Trophoblast cell (in vitro differentiated cells and primary cell): ENCODE results near the gene ADGRA3.
A peak's percentile ranks its signal among the peaks of the same experiment; 100 is the strongest.

Experiments
- DNase-seq, 2 donors: peaks; one replicate each; pipeline ENCODE4 v3.0.0-alpha.2; 2016
- H2AFZ ChIP-seq: 2 replicates; pipeline ENCODE4 v1.6.1; 2013; ENCODE audit warnings: low read length, moderate library complexity, mild to moderate bottlenecking; ENCODE audit not compliant: insufficient read depth, poor library complexity
- H2AK5ac ChIP-seq: 2 replicates; pipeline ENCODE4 v1.6.1; 2013; ENCODE audit warnings: mild to moderate bottlenecking, low read length
- H2BK120ac ChIP-seq: 2 replicates; pipeline ENCODE4 v1.6.1; 2013; ENCODE audit warnings: low read length, mild to moderate bottlenecking, moderate library complexity; ENCODE audit not compliant: insufficient read depth, poor library complexity
- H2BK12ac ChIP-seq: 2 replicates; pipeline ENCODE4 v1.6.1; 2013; ENCODE audit warnings: mild to moderate bottlenecking, low read length, moderate library complexity
- H2BK5ac ChIP-seq: 2 replicates; pipeline ENCODE4 v1.6.1; 2013; ENCODE audit warnings: low read length, low read depth, moderate library complexity, mild to moderate bottlenecking; ENCODE audit not compliant: poor library complexity
- H3K14ac ChIP-seq: 2 replicates; pipeline ENCODE4 v1.6.1; 2013; ENCODE audit warnings: mild to moderate bottlenecking, low read length
- H3K18ac ChIP-seq: 2 replicates; pipeline ENCODE4 v1.6.1; 2013; ENCODE audit warnings: mild to moderate bottlenecking, low read length
- H3K23ac ChIP-seq: 2 replicates; pipeline ENCODE4 v1.6.1; 2013; ENCODE audit warnings: low read length
- H3K27ac ChIP-seq: 2 replicates; pipeline ENCODE4 v1.5.1; 2013; ENCODE audit warnings: low read depth, mild to moderate bottlenecking, inconsistent platforms, low read length, moderate library complexity
- H3K27me3 ChIP-seq: 2 replicates; pipeline ENCODE4 v1.6.1; 2013; ENCODE audit warnings: inconsistent platforms, mild to moderate bottlenecking, low read length, moderate library complexity; ENCODE audit not compliant: insufficient read depth
- H3K36me3 ChIP-seq, 2 experiments: 1 replicate in 1 of 2; 2 replicates in 1 of 2; pipeline ENCODE4 v1.6.1; 2013; ENCODE audit warnings: low read length in 2 of 2, mild to moderate bottlenecking in 2 of 2, moderate library complexity in 1 of 2; ENCODE audit not compliant: insufficient read depth in 2 of 2, control insufficient read depth in 1 of 2
- H3K4ac ChIP-seq: 2 replicates; pipeline ENCODE4 v1.6.1; 2013; ENCODE audit warnings: low read depth, mild to moderate bottlenecking, low read length, moderate library complexity
- H3K4me1 ChIP-seq, 2 experiments: 1 replicate in 1 of 2; 2 replicates in 1 of 2; pipeline ENCODE4 v1.6.1; 2013; ENCODE audit warnings: low read length in 2 of 2, mild to moderate bottlenecking in 2 of 2, moderate library complexity in 1 of 2; ENCODE audit not compliant: insufficient read depth in 2 of 2, control insufficient read depth in 1 of 2
- H3K4me2 ChIP-seq: 2 replicates; pipeline ENCODE4 v1.6.1; 2013; ENCODE audit warnings: inconsistent platforms, mild to moderate bottlenecking, low read length, moderate library complexity
- H3K4me3 ChIP-seq: 2 replicates; pipeline ENCODE4 v1.5.1; 2013; ENCODE audit warnings: mild to moderate bottlenecking, low read depth, low read length, inconsistent platforms
- H3K79me1 ChIP-seq: one replicate; pipeline ENCODE4 v1.6.1; 2013; ENCODE audit warnings: low read length
- H3K79me2 ChIP-seq: 2 replicates; pipeline ENCODE4 v1.6.1; 2013; ENCODE audit warnings: low read length, mild to moderate bottlenecking; ENCODE audit not compliant: control insufficient read depth, insufficient read depth, poor library complexity
- H3K9ac ChIP-seq: 2 replicates; pipeline ENCODE4 v1.6.1; 2013; ENCODE audit warnings: mild to moderate bottlenecking, low read length
- H3K9me3 ChIP-seq: 2 replicates; pipeline ENCODE4 v1.6.1; 2013; ENCODE audit warnings: low read depth, mild to moderate bottlenecking, control low read depth, inconsistent platforms, low read length; ENCODE audit not compliant: insufficient read depth
- H4K12ac ChIP-seq: 2 replicates; pipeline ENCODE4 v1.6.1; 2013; ENCODE audit warnings: low read depth, mild to moderate bottlenecking, low read length, moderate library complexity
- H4K8ac ChIP-seq: 2 replicates; pipeline ENCODE4 v1.6.1; 2013; ENCODE audit warnings: low read depth, mild to moderate bottlenecking, low read length, moderate library complexity
- H4K91ac ChIP-seq: one replicate; pipeline ENCODE4 v1.6.1; 2013; ENCODE audit warnings: low read depth, mild to moderate bottlenecking, low read length, moderate library complexity
- WGBS: extraction: QIAGEN DNeasy Blood & Tissue Kit; methylation state at CpG from one replicate; pipeline ENCODE4 v1.1.7; 2013; ENCODE audit warnings: missing lambda C conversion rate; ENCODE audit not compliant: insufficient read length, insufficient coverage; ENCODE audit errors: extremely low coverage; 5-methylcytosine and 5-hydroxymethylcytosine counted together

ADGRA3 gene

DNA sequence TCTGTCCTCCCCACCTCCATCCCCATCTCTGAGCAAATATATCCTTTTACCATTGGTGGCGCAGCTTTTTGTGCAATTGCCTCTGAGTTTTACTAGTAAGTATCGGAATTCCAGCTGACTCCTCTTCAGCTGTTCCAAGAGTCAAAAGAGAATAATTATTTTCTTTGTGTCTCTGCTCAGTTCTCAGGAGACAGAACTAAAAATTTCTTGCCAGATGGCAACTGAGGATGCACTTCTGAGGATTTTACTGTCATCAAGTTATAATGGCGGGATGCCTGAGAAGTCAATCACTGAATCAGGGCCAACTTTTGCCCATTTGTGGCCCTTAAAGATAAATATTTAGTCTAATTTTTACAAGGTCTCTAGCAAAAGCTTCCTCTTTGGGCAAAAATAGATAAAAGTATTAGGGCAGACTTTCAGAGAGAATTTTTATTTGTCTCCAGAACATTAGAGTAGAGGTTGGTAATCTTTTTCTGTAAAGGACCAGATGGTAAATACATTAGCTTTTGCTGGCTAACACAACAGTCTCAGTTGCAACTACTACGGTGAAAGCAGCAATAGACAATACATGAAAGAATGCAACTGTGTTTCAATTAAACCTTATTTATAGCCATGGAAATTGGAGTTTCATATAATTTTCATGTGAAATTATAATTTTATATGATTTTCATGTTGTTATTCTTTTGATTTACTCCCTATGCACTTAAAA lies 15.6 kb upstream of the ADGRA3 start:
- Histone ChIP-seq H3K79me1 (no peaks in the 10 kb centered on the region), H3K27ac (no peak overlapping the region), H3K4me3 (no peak overlapping the region), H2BK12ac (no peak overlapping the region), H3K9ac (no peak overlapping the region), H4K12ac (no peak overlapping the region), H3K36me3 (no peaks in the 10 kb centered on the region), H2BK120ac (no peak overlapping the region), H3K18ac (no peak overlapping the region), H3K9me3 (no peaks in the 10 kb centered on the region), H3K79me2 (no peaks in the 10 kb centered on the region), H3K4me1 (no peaks in the 10 kb centered on the region), H3K4me2 (no peak overlapping the region), H2AFZ (no peak overlapping the region), H3K14ac (no peak overlapping the region), H3K27me3 (no peaks in the 10 kb centered on the region), H4K8ac (no peak overlapping the region), H2AK5ac (no peak overlapping the region), H3K23ac (no peak overlapping the region), H2BK5ac (no peak overlapping the region), H3K4ac (no peak overlapping the region), H4K91ac (no peak overlapping the region)
- no peak for DNase-seq
- no CpG with 5 or more reads among the region's 4 CpGs for WGBS

- Histone ChIP-seq H4K8ac (no peak overlapping the region), H3K27ac (no peak overlapping the region), H3K4me2 (no peak overlapping the region), H3K4me3 (no peak overlapping the region), H3K79me1 (no peaks in the 10 kb centered on the region), H3K9ac (no peak overlapping the region), H4K12ac (no peak overlapping the region), H3K18ac (no peak overlapping the region), H4K91ac (no peak overlapping the region), H3K4ac (no peak overlapping the region), H2AFZ (no peak overlapping the region), H2BK12ac (no peak overlapping the region), H2AK5ac (no peak overlapping the region), H3K23ac (no peak overlapping the region), H3K9me3 (no peaks in the 10 kb centered on the region), H3K36me3 (no peaks in the 10 kb centered on the region), H3K79me2 (no peaks in the 10 kb centered on the region), H3K4me1 (no peaks in the 10 kb centered on the region), H3K27me3 (no peaks in the 10 kb centered on the region), H3K14ac (no peak overlapping the region), H2BK5ac (no peak overlapping the region), H2BK120ac (no peak overlapping the region)
- WGBS, result no CpG with 5 or more reads among the region's 3 CpGs
- no peak for DNase-seq
Measured at GRCh38 chr4:22524895-22525294, 9.0 kb upstream of the ADGRA3 start.

GRCh38 chr4:22522706-22523501 lies 7.0 kb upstream of the ADGRA3 start:
- Histone ChIP-seq H4K12ac (no peak overlapping the region), H2AK5ac (no peak overlapping the region), H2AFZ (no peak overlapping the region), H3K9me3 (no peaks in the 10 kb centered on the region), H3K79me1 (no peaks in the 10 kb centered on the region), H3K23ac (no peak overlapping the region), H2BK12ac (no peak overlapping the region), H3K27ac (no peak overlapping the region), H3K79me2 (no peaks in the 10 kb centered on the region), H3K36me3 (no peaks in the 10 kb centered on the region), H4K8ac (no peak overlapping the region), H3K4me3 (no peak overlapping the region), H2BK5ac (no peak overlapping the region), H4K91ac (no peak overlapping the region), H3K18ac (no peak overlapping the region), H3K14ac (no peak overlapping the region), H3K4me1 (no peaks in the 10 kb centered on the region), H3K27me3 (no peaks in the 10 kb centered on the region), H3K9ac (no peak overlapping the region), H3K4me2 (no peak overlapping the region), H3K4ac (no peak overlapping the region), H2BK120ac (no peak overlapping the region)
- DNase-seq, result no peak
- no CpG with 5 or more reads among the region's 9 CpGs for WGBS

GRCh38 chr4:22522206-22522605 lies 6.3 kb upstream of the ADGRA3 start:
- Histone ChIP-seq H3K27ac (no peak overlapping the region), H3K4ac (no peak overlapping the region), H3K4me3 (no peak overlapping the region), H3K23ac (no peak overlapping the region), H2AFZ (no peak overlapping the region), H3K36me3 (no peaks in the 10 kb centered on the region), H3K4me1 (no peaks in the 10 kb centered on the region), H3K9me3 (no peaks in the 10 kb centered on the region), H3K79me2 (no peaks in the 10 kb centered on the region), H2AK5ac (no peak overlapping the region), H3K79me1 (no peaks in the 10 kb centered on the region), H4K91ac (no peak overlapping the region), H3K9ac (no peak overlapping the region), H2BK120ac (no peak overlapping the region), H3K4me2 (no peak overlapping the region), H4K12ac (no peak overlapping the region), H3K27me3 (no peaks in the 10 kb centered on the region), H3K14ac (no peak overlapping the region), H2BK5ac (no peak overlapping the region), H3K18ac (no peak overlapping the region), H2BK12ac (no peak overlapping the region), H4K8ac (no peak overlapping the region)
- no CpG with 5 or more reads among the region's 2 CpGs for WGBS
- DNase-seq, result peak; percentile 31 to 76
